C4-2B (cell line): ENCODE data around the gene SCUBE2.
"Not testable (repeated sequence)": the region's sequence is repeated elsewhere in the genome, so short reads cannot be mapped to it uniquely, and the experiment has no call there.

ENCODE experiments used
- ZFX ChIP-seq: fragments of 450-650 bp; IDR thresholded peaks from 2 replicates; pipeline ENCODE4 v1.6.1; 2017
- TF ChIP-seq, protein P1 (sequence below): fragments of 450-650 bp; conservative IDR thresholded peaks from 2 replicates; pipeline ENCODE4 v1.5.1; 2017; ENCODE audit warnings: mild to moderate bottlenecking

DNA sequence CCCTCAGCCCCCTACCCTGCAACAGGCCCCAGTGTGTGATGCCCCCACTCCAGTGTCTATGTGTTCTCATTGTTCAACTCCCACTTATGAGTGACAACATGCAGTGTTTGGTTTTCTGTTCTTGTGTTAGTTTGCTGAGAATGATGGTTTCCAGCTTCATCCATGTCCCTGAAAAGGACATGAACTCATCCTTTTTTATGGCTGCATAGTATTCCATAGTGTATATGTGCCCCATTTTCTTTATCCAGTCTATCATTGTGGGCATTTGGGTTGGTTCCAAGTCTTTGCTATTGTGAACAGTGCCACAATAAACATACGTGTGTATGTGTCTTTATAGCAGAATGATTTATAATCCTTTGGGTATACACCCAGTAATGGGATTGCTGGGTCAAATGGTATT is 81.9 kb downstream of the SCUBE2 start:
- TF ChIP-seq, protein P1, sequence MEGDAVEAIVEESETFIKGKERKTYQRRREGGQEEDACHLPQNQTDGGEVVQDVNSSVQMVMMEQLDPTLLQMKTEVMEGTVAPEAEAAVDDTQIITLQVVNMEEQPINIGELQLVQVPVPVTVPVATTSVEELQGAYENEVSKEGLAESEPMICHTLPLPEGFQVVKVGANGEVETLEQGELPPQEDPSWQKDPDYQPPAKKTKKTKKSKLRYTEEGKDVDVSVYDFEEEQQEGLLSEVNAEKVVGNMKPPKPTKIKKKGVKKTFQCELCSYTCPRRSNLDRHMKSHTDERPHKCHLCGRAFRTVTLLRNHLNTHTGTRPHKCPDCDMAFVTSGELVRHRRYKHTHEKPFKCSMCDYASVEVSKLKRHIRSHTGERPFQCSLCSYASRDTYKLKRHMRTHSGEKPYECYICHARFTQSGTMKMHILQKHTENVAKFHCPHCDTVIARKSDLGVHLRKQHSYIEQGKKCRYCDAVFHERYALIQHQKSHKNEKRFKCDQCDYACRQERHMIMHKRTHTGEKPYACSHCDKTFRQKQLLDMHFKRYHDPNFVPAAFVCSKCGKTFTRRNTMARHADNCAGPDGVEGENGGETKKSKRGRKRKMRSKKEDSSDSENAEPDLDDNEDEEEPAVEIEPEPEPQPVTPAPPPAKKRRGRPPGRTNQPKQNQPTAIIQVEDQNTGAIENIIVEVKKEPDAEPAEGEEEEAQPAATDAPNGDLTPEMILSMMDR: not testable (repeated sequence)
- TF ChIP-seq ZFX: not testable (repeated sequence)
